Astrocyte (in vitro differentiated cells and primary cell): ENCODE data around the gene CCNF. TPM values are rescaled to one million over a fixed set of nuclear protein-coding genes. Genes with fewer than 3 reads are reported as not detected.

Source experiments
- DNase-seq: peaks from one replicate; pipeline ENCODE4 v3.0.0-alpha.2; 2010; ENCODE audit warnings: low read depth
- FAIRE-seq: peaks from 2 replicates; lab custom pipeline; 2011; peaks lifted over from hg19 to GRCh38; lab: Jason Lieb, UNC
- H2AFZ ChIP-seq: 2 replicates; pipeline ENCODE4 v1.6.0; 2012; ENCODE audit warnings: low read depth, low read length, inconsistent platforms
- H3K27ac ChIP-seq: 2 replicates; pipeline ENCODE4 v1.5.1; 2011; ENCODE audit warnings: low read depth, low read length, inconsistent platforms
- H3K27me3 ChIP-seq: 2 replicates; pipeline ENCODE4 v1.6.0; 2011; ENCODE audit warnings: low read length, inconsistent platforms; ENCODE audit not compliant: insufficient read depth
- H3K36me3 ChIP-seq: 2 replicates; pipeline ENCODE4 v1.5.1; 2011; ENCODE audit warnings: low read length, inconsistent platforms; ENCODE audit not compliant: insufficient read depth
- H3K4me1 ChIP-seq: 2 replicates; pipeline ENCODE4 v1.5.1; 2011; ENCODE audit warnings: low read length, inconsistent platforms; ENCODE audit not compliant: insufficient read depth
- H3K4me2 ChIP-seq: 2 replicates; pipeline ENCODE4 v1.6.0; 2012; ENCODE audit warnings: low read length, inconsistent platforms
- H3K4me3 ChIP-seq: 2 replicates; pipeline ENCODE4 v1.5.1; 2011; ENCODE audit warnings: low read depth, mild to moderate bottlenecking, low read length, inconsistent platforms; ENCODE audit not compliant: insufficient read depth
- H3K79me2 ChIP-seq: 2 replicates; pipeline ENCODE4 v1.6.0; 2012; ENCODE audit warnings: mild to moderate bottlenecking, low read length, inconsistent platforms; ENCODE audit not compliant: insufficient read depth
- H3K9ac ChIP-seq: 2 replicates; pipeline ENCODE4 v1.6.0; 2012; ENCODE audit warnings: mild to moderate bottlenecking, low read length, inconsistent platforms
- H3K9me3 ChIP-seq: 2 replicates; pipeline ENCODE4 v1.5.1; 2012; ENCODE audit warnings: low read depth, mild to moderate bottlenecking, low read length, inconsistent platforms; ENCODE audit not compliant: insufficient read depth
- H4K20me1 ChIP-seq: 2 replicates; pipeline ENCODE4 v1.6.0; 2012; ENCODE audit warnings: low read length, inconsistent platforms; ENCODE audit not compliant: insufficient read depth
- H3K27ac Mint-ChIP-seq: one replicate; pipeline ENCODE4 v1.8.0; 2021; ENCODE audit warnings: mild to moderate bottlenecking, mixed read lengths; ENCODE audit not compliant: unreplicated experiment
- H3K27me3 Mint-ChIP-seq: one replicate; pipeline ENCODE4 v1.8.0; 2021; ENCODE audit warnings: low read depth, mixed read lengths; ENCODE audit not compliant: unreplicated experiment
- H3K36me3 Mint-ChIP-seq: one replicate; pipeline ENCODE4 v1.8.0; 2021; ENCODE audit warnings: low read depth, mixed read lengths; ENCODE audit not compliant: unreplicated experiment
- H3K4me1 Mint-ChIP-seq: one replicate; pipeline ENCODE4 v1.8.0; 2021; ENCODE audit warnings: low read depth, mixed read lengths; ENCODE audit not compliant: unreplicated experiment
- H3K4me3 Mint-ChIP-seq: one replicate; pipeline ENCODE4 v1.8.0; 2021; ENCODE audit warnings: mild to moderate bottlenecking, moderate library complexity, mixed read lengths; ENCODE audit not compliant: unreplicated experiment
- H3K9me3 Mint-ChIP-seq: one replicate; pipeline ENCODE4 v1.8.0; 2021; ENCODE audit warnings: mild to moderate bottlenecking, mixed read lengths; ENCODE audit not compliant: unreplicated experiment
- CTCF ChIP-seq: IDR thresholded peaks from 2 replicates; pipeline ENCODE4 v1.5.1; 2011; ENCODE audit warnings: low read depth, mild to moderate bottlenecking, inconsistent platforms, low read length, moderate library complexity; ENCODE audit not compliant: insufficient read depth
- EZH2 ChIP-seq: IDR thresholded peaks from 2 replicates; pipeline ENCODE4 v1.6.1; 2012; ENCODE audit warnings: mild to moderate bottlenecking, low read length, inconsistent platforms; ENCODE audit not compliant: insufficient read depth
- total RNA-seq: library from RNA; stranded (reverse); gene quantifications from 2 replicates; pipeline ENCODE4 v1.2.1, GENCODE V29; 2021

Gene CCNF
- total RNA-seq, 1 donor from 2014 or later = 6.4 TPM

GRCh38 chr16:2500918-2501750 is 71.9 kb downstream of the CCNF start:
- H3K36me3 ChIP-seq = no peaks in the 10 kb centered on the region
- no peaks in the 10 kb centered on the region for H3K9me3 ChIP-seq
- peak overlapping the region; percentile 72 for H3K4me2 ChIP-seq
- H3K27ac ChIP-seq = no peak overlapping the region
- Mint-ChIP-seq H3K27ac (no peak overlapping the region), H3K4me1 (peaks cover 8% of the 10 kb centered on the region), H3K9me3 (no peaks in the 10 kb centered on the region), H3K27me3 (no peaks in the 10 kb centered on the region), H3K36me3 (peaks cover 5% of the 10 kb centered on the region), H3K4me3 (no peak overlapping the region)
- TF ChIP-seq EZH2 (no peak), CTCF (peak; percentile 80)
- H2AFZ ChIP-seq = no peak overlapping the region
- H3K4me1 ChIP-seq = peaks cover 12% of the 10 kb centered on the region
- H3K27me3 ChIP-seq = no peaks in the 10 kb centered on the region
- no peaks in the 10 kb centered on the region for H3K79me2 ChIP-seq
- DNase-seq (peak; percentile 38), FAIRE-seq (no peak)
- peaks cover 19% of the 10 kb centered on the region for H4K20me1 ChIP-seq
- no peak overlapping the region for H3K9ac ChIP-seq
- H3K4me3 ChIP-seq = no peak overlapping the region

DNA sequence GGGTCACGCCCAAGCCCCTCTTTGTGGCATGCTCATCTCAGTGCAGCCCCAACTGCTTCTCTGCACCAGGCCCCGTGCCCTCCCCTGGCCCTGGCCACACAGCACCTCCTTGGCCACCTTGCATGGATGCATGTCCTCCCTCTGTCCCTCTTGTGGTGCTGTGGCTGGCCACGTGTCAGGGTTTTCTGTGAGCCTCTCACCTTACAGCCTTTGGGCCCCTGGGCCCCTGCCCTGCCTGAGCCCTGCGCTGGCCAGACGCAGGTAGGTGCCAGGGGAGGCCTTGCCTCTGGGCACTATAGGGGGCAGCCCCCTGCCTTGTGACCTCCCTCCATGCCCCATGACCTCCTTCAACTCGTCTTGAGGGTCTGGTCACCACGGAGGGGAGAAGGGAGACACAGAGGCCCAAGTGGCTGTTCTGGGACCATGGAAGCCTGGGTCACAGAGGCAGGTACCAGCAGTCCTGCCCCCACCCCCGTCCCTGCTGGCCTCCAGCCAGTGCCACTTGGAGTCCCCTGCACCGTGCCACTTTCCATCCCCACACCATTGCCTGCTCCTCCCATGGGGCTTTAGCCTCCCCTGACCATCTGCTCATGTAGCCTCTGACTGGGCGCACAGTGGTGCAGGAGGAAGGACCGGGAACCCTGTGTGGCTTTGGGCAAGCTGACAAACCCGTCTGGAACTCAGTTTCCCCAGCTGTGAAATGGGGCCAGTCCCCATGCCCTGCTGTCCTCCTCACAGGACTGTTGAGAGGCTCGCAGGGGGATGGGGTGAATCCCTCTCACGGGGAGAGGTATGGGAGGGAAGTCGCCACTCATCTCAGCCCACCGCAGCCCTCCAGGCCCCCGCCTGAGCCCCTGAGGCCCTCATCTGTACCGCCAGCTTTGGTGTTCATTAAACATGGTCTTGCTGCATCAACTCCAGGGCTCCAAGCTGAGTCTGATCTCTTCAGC is 73.0 kb downstream of the CCNF start:
- Mint-ChIP-seq H3K36me3 (peaks cover 5% of the 10 kb centered on the region), H3K27ac (peak overlapping the region; percentile 47)

More for the DNA sequence above, 73.0 kb downstream of the CCNF start:
- DNase-seq = no peak
- Histone ChIP-seq H3K27me3 (no peaks in the 10 kb centered on the region), H3K9ac (peak overlapping the region; percentile 33), H2AFZ (no peak overlapping the region), H4K20me1 (peaks cover 19% of the 10 kb centered on the region), H3K9me3 (no peaks in the 10 kb centered on the region), H3K36me3 (no peaks in the 10 kb centered on the region), H3K79me2 (no peaks in the 10 kb centered on the region), H3K4me1 (peaks cover 12% of the 10 kb centered on the region), H3K4me2 (peak overlapping the region; percentile 72), H3K4me3 (no peak overlapping the region), H3K27ac (no peak overlapping the region)
- no peak for FAIRE-seq
- peaks cover 8% of the 10 kb centered on the region for H3K4me1 Mint-ChIP-seq
- H3K4me3 Mint-ChIP-seq = peak overlapping the region; percentile 57
- TF ChIP-seq EZH2 = no peak
- TF ChIP-seq CTCF = no peak
- no peaks in the 10 kb centered on the region for H3K9me3 Mint-ChIP-seq
- no peaks in the 10 kb centered on the region for H3K27me3 Mint-ChIP-seq
